H1 (cell line): Measurements from ENCODE around the gene P2RX6. TPM values are rescaled to one million over a fixed set of nuclear protein-coding genes. Genes with fewer than 3 reads are reported as not detected.

Experiments
- BRCA1 ChIP-seq: IDR thresholded peaks from 2 replicates; pipeline ENCODE4 v1.6.1; 2012; ENCODE audit warnings: low read depth, low read length, improper control_type of control experiment
- FOSL1 ChIP-seq: IDR thresholded peaks from 2 replicates; pipeline ENCODE4 v1.6.1; 2011; ENCODE audit warnings: mild to moderate bottlenecking, low read depth, low read length, moderate library complexity; ENCODE audit not compliant: insufficient read depth
- TEAD4 ChIP-seq: IDR thresholded peaks from 2 replicates; pipeline ENCODE4 v1.6.1; 2012; ENCODE audit warnings: low read depth, low read length, inconsistent platforms, mixed read lengths
- YY1 ChIP-seq: IDR thresholded peaks from 2 replicates; pipeline ENCODE4 v1.6.1; 2011; ENCODE audit warnings: low read depth, mild to moderate bottlenecking, low read length
- polyA plus RNA-seq, 7 experiments: library from polyadenylated mRNA; depleted of rRNA in 3 of 7; stranded (reverse) in 5 of 7; unstranded in 2 of 7; fragments of >200 nt in 5 of 7; fragments of 200-250 nt in 2 of 7; gene quantifications; 1 replicate in 5 of 7; 2 replicates in 1 of 7; 4 replicates in 1 of 7; pipeline versions ENCODE4 v1.2.1 to v1.2.3, GENCODE V29; 2011 to 2013; ENCODE audit warnings: missing spikeins in 2 of 7, mixed read lengths in 2 of 7
- total RNA-seq: library from RNA; stranded (reverse); fragmentation: NEBNext Ultra II Directional; extraction: Animal tissue kit (Norgen Biotek cat#: 25700); gene quantifications from 2 replicates; pipeline ENCODE4 v1.2.1, GENCODE V29; 2021
- TF ChIP-seq, protein P1 (sequence below): fragments of 300-600 bp; sonication (generic); IDR thresholded peaks from 2 replicates; pipeline ENCODE4 v1.7.1; 2012; ENCODE audit warnings: low read length, moderate library complexity, mild to moderate bottlenecking, inconsistent platforms; ENCODE audit not compliant: insufficient replicate concordance
- TF ChIP-seq, protein P2 (sequence below): IDR thresholded peaks from 2 replicates; pipeline ENCODE4 v1.6.1; 2011; ENCODE audit warnings: low read length, improper control_type of control experiment
- TF ChIP-seq, protein P3 (sequence below), 3 experiments: IDR thresholded peaks; 1 replicate in 2 of 3; 2 replicates in 1 of 3; pipeline versions ENCODE4 v1.5.1 to v1.6.1; 2011; ENCODE audit warnings: low read length in 3 of 3, mild to moderate bottlenecking in 3 of 3, inconsistent platforms in 2 of 3, low read depth in 1 of 3, moderate library complexity in 1 of 3; ENCODE audit not compliant: insufficient read depth in 1 of 3; ENCODE audit errors: control extremely low read depth in 1 of 3
- TF ChIP-seq, protein P4 (sequence below): IDR thresholded peaks from 2 replicates; pipeline ENCODE4 v1.6.1; 2012; ENCODE audit warnings: inconsistent platforms

The P2RX6 gene
- total and polyA plus RNA-seq, 2 of the 8 experiments (the other 6 are each of a cell fraction or from before 2014, with no cell fraction given): 0.09 TPM; not detected in 1

DNA sequence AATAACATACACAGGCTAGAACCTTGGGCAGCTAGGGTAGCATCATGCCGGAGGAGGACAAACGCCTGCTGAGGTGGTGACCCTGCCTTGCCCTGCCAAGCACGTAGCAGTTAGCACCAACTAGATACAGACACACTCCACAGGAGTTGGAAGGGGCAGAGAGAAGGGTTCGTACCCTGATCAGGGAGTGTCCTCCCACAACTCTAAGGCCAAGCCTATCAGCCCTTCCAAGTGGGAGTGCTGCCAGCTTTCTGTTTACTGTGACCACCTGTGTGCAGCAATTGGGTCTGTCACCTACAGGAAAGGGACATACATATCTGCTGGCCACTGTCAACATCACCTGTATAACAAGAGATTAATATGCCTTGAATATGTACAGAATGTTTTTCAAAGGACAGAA, 11.2 kb upstream of the P2RX6 start (continued):
- TF ChIP-seq, protein P1, sequence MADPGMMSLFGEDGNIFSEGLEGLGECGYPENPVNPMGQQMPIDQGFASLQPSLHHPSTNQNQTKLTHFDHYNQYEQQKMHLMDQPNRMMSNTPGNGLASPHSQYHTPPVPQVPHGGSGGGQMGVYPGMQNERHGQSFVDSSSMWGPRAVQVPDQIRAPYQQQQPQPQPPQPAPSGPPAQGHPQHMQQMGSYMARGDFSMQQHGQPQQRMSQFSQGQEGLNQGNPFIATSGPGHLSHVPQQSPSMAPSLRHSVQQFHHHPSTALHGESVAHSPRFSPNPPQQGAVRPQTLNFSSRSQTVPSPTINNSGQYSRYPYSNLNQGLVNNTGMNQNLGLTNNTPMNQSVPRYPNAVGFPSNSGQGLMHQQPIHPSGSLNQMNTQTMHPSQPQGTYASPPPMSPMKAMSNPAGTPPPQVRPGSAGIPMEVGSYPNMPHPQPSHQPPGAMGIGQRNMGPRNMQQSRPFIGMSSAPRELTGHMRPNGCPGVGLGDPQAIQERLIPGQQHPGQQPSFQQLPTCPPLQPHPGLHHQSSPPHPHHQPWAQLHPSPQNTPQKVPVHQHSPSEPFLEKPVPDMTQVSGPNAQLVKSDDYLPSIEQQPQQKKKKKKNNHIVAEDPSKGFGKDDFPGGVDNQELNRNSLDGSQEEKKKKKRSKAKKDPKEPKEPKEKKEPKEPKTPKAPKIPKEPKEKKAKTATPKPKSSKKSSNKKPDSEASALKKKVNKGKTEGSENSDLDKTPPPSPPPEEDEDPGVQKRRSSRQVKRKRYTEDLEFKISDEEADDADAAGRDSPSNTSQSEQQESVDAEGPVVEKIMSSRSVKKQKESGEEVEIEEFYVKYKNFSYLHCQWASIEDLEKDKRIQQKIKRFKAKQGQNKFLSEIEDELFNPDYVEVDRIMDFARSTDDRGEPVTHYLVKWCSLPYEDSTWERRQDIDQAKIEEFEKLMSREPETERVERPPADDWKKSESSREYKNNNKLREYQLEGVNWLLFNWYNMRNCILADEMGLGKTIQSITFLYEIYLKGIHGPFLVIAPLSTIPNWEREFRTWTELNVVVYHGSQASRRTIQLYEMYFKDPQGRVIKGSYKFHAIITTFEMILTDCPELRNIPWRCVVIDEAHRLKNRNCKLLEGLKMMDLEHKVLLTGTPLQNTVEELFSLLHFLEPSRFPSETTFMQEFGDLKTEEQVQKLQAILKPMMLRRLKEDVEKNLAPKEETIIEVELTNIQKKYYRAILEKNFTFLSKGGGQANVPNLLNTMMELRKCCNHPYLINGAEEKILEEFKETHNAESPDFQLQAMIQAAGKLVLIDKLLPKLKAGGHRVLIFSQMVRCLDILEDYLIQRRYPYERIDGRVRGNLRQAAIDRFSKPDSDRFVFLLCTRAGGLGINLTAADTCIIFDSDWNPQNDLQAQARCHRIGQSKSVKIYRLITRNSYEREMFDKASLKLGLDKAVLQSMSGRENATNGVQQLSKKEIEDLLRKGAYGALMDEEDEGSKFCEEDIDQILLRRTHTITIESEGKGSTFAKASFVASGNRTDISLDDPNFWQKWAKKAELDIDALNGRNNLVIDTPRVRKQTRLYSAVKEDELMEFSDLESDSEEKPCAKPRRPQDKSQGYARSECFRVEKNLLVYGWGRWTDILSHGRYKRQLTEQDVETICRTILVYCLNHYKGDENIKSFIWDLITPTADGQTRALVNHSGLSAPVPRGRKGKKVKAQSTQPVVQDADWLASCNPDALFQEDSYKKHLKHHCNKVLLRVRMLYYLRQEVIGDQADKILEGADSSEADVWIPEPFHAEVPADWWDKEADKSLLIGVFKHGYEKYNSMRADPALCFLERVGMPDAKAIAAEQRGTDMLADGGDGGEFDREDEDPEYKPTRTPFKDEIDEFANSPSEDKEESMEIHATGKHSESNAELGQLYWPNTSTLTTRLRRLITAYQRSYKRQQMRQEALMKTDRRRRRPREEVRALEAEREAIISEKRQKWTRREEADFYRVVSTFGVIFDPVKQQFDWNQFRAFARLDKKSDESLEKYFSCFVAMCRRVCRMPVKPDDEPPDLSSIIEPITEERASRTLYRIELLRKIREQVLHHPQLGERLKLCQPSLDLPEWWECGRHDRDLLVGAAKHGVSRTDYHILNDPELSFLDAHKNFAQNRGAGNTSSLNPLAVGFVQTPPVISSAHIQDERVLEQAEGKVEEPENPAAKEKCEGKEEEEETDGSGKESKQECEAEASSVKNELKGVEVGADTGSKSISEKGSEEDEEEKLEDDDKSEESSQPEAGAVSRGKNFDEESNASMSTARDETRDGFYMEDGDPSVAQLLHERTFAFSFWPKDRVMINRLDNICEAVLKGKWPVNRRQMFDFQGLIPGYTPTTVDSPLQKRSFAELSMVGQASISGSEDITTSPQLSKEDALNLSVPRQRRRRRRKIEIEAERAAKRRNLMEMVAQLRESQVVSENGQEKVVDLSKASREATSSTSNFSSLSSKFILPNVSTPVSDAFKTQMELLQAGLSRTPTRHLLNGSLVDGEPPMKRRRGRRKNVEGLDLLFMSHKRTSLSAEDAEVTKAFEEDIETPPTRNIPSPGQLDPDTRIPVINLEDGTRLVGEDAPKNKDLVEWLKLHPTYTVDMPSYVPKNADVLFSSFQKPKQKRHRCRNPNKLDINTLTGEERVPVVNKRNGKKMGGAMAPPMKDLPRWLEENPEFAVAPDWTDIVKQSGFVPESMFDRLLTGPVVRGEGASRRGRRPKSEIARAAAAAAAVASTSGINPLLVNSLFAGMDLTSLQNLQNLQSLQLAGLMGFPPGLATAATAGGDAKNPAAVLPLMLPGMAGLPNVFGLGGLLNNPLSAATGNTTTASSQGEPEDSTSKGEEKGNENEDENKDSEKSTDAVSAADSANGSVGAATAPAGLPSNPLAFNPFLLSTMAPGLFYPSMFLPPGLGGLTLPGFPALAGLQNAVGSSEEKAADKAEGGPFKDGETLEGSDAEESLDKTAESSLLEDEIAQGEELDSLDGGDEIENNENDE: no peak
- TF ChIP-seq FOSL1: no peak
- TF ChIP-seq, protein P2, sequence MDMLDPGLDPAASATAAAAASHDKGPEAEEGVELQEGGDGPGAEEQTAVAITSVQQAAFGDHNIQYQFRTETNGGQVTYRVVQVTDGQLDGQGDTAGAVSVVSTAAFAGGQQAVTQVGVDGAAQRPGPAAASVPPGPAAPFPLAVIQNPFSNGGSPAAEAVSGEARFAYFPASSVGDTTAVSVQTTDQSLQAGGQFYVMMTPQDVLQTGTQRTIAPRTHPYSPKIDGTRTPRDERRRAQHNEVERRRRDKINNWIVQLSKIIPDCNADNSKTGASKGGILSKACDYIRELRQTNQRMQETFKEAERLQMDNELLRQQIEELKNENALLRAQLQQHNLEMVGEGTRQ: no peak
- TF ChIP-seq YY1: no peak
- no peak for TF ChIP-seq TEAD4
- TF ChIP-seq, protein P3, sequence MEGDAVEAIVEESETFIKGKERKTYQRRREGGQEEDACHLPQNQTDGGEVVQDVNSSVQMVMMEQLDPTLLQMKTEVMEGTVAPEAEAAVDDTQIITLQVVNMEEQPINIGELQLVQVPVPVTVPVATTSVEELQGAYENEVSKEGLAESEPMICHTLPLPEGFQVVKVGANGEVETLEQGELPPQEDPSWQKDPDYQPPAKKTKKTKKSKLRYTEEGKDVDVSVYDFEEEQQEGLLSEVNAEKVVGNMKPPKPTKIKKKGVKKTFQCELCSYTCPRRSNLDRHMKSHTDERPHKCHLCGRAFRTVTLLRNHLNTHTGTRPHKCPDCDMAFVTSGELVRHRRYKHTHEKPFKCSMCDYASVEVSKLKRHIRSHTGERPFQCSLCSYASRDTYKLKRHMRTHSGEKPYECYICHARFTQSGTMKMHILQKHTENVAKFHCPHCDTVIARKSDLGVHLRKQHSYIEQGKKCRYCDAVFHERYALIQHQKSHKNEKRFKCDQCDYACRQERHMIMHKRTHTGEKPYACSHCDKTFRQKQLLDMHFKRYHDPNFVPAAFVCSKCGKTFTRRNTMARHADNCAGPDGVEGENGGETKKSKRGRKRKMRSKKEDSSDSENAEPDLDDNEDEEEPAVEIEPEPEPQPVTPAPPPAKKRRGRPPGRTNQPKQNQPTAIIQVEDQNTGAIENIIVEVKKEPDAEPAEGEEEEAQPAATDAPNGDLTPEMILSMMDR (IDR thresholded peaks at IDR 0.05; ENCODE audit: control extremely low read depth in 1 of 3, insufficient read depth in 1 of 3, low read depth in 1 of 3, low read length in 3 of 3): no peak
- TF ChIP-seq BRCA1: no peak
- TF ChIP-seq, protein P4, sequence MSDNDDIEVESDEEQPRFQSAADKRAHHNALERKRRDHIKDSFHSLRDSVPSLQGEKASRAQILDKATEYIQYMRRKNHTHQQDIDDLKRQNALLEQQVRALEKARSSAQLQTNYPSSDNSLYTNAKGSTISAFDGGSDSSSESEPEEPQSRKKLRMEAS: no peak
